NCI-H2029 (cell line): ENCODE measurements around the gene NUDT7.

Experiments
- DNase-seq: peaks from one replicate; lab custom pipeline; 2025; lab: John Stamatoyannopoulos, UW

The NUDT7 gene

DNA sequence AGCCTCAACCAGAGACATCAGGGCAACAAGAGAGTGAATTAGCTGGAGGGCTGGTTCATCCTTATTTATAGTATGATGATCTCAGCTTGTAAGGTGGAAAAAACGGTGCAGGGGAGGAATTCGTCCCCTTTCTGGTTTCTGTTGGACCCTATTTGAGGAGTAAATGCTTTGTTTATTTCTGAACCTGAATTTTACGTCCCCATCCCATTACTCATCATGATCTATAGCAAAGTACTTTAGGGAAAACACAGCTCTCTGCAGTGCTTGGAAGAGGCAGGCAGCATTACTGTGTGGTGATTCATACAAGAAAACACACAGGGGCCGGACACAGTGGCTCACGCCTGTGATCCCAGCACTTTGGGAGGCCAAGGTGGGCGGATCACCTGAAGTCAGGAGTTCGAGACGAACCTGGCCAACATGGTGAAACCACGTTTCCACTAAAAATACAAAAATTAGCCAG lies 58.1 kb downstream of the NUDT7 start:
- DNase-seq: no peak

DNA sequence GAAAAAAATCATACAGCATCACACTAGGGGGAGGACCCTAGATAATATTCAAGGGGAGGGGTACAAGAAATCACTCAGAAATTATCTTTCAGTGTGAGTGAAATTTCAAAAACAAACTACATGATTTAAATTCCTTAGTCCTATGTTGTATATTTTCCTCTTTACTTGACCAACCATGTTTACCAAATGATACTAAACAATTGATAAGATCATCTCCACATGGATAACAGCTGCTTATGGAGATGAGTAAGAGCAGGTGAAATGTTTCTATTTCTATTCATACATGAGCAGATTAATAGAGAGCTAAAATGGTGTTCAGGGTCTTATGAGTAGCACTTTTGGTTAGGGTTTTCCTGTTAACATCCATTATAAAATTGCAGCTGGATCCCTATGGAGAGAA lies 58.8 kb downstream of the NUDT7 start:
- no peak for DNase-seq

DNA sequence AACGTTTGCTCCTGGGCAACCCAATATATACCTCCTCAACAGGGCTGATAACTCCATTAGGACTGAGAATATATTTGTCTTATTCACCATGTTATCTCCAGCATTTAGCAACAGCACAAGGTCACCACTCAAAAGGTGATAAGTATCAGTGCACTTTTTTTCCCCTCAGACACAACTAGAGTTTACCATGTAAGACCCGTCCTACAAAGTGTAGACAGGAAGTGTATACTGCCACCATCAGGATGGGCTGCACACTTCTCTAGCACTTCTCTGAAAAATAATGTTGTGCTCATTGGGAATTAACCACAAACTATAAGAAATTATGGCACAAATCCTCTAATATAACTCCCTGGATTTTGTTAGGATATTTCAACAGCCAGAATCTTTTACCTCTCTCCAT lies 60.4 kb downstream of the NUDT7 start:
- no peak for DNase-seq

- no peak for DNase-seq
Observed at GRCh38 chr16:77784441-77785372, 62.4 kb downstream of the NUDT7 start.

DNA sequence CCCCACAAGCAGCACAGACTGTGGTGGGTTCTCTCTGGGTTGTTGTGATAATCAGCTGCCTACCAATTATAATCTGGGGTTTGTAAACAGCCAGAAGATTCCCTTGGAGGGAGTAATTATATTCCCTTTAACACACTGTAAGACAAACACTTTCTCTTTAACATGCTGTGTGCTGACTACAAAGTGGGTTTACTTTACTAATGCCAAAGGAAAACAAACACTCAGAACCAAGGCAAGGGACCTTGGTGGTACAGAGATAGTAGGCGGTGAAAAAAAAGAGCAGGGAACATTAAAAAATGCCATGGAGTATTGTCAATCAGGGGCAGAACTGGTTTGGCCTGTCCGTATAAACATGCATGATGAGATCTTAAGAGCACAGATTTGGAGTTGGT lies 63.1 kb downstream of the NUDT7 start:
- no peak for DNase-seq

GRCh38 chr16:77786186-77786847 lies 64.0 kb downstream of the NUDT7 start:
- no peak for DNase-seq

DNA sequence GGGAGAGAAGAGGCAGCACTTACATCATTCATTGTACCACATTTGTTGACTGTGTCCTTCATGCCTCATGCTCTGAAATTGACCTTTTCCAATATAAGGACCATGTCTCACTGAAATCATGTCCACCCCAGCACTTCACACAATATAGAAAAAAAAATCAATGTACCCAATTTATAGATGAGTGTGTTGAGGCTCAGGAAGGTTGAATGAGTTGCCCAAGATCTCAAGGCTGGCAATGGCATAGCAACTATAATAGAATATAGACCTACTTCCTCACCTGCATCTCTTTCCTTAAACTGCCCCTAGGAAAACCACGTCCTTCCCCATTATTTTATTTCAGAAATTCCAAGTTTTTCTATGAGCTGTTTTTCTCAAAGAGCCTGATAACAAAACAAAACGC lies 65.1 kb downstream of the NUDT7 start:
- no peak for DNase-seq

DNA sequence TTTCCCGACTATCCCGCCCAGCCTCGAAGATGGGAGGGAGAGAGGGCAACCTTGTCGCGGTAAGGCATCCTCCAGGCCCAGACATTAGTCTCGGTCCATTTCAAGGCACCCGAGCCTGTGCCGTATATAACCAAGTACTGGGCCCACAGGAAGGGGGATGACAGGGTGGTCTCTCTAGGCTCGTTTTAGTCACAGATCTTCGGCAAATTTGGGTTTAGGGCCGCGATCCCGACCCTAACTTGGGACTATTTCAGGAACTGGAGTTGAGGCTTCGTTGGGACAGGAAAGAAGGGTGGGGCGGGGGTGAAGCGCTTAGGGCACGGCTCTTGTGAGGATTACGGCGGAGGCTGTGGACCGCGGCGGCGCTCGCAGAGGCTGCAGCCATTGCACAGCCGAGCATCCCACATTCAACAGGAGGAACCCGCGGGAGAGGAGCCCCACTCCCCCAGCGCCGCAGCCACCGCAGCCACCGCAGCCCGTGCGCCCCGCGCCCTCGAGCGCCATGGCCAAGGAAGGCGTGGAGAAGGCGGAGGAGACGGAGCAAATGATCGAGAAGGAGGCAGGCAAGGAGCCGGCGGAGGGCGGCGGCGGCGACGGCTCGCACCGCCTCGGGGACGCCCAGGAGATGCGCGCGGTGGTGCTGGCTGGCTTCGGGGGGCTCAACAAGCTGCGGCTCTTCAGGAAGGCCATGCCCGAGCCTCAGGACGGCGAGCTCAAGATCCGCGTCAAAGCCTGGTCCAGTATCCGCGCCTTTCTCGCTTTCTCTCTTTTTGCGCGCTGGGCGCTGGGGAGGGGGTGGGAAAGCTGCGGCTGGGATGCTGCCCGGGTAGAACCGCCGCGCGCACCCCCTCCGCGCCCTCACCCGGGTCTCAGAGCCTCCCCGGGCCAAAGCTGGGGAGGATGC lies 66.1 kb downstream of the NUDT7 start, which contains the start of gene VAT1L:
VAT1L (plus strand) TSS at position 384 of the 904 bp plus-strand sequence; CDS start at position 503, 119 bp downstream.
- no peak for DNase-seq

DNA sequence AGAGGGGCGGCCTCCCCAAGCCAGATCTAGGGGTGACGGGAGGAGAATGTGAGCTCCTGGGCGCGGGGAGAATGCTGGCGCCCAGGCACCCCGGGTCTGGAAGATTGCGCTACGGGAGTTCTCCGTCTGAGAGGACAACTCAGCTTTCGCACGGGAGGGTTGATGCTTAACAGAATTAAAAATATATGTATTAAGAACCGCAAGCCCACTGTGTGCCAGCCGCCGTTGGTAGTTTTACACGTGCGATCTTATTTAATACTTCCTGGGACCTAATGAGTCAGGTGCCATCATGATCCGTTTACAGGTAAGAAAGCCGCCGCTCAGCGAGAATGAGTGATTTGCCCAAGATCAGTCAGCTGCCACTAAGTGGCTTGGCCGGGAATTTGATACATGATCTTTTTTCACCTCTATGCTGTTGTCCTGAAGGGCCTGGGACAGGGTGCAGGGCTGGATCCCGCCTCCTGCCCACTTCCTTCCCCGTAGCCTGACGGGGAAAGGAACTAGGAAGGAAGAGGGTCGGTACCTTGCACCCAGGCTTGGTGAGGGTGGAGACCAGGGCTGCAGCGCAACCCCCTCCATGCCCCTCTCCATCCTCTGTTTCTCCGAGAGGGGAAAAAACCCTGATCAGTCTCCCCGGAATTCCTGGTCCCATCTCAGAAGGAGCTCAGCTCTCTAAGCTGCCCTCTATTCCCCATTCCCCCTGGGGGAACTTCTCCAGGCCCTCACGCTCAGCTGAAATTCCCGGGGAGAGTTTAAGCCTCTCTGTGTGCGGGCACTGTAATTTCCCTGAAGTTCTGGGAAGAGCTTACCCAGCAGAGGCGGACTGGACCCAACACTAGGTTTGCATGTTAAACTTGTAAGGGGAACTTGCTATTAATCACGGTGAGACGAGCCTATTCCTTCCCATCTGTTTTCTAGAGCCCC lies 67.0 kb downstream of the NUDT7 start:
- no peak for DNase-seq

DNA sequence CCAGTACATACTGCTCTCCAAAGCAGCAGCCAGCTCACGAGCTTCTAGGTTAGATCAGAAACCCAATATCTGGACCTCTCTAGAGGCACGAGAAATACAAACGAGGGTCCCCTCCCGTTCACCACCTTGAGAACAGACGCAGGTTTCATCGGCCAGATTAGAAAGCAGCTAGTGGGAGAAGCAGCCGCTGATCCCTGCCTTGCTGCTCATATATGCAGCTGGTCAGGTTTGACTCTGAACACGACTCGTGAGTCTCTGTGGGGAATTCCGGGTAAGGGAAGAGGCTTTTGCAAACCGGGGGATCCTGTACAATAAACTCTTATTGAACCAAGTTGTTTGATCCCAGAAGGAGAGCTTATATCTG lies 67.7 kb downstream of the NUDT7 start:
- no peak for DNase-seq

GRCh38 chr16:77790912-77791311 lies 68.6 kb downstream of the NUDT7 start:
- no peak for DNase-seq
